GM18505 (cell line): ENCODE data around the gene SRP14.
"Not testable (repeated sequence)": the region's sequence is repeated elsewhere in the genome, so short reads cannot be mapped to it uniquely, and the experiment has no call there.

Source experiments
- ATAC-seq: cut with Tn5 transposase; IDR thresholded peaks from one replicate; pipeline ENCODE4 v1.9.1; 2021; ENCODE audit not compliant: unreplicated experiment
- POLR2A ChIP-seq: IDR thresholded peaks from 4 replicates; pipeline ENCODE4 v1.6.1; 2011; ENCODE audit warnings: borderline replicate concordance; ENCODE audit not compliant: insufficient read depth, insufficient read length; ENCODE audit errors: extremely low read depth

SRP14 gene, protein sequence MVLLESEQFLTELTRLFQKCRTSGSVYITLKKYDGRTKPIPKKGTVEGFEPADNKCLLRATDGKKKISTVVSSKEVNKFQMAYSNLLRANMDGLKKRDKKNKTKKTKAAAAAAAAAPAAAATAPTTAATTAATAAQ

DNA sequence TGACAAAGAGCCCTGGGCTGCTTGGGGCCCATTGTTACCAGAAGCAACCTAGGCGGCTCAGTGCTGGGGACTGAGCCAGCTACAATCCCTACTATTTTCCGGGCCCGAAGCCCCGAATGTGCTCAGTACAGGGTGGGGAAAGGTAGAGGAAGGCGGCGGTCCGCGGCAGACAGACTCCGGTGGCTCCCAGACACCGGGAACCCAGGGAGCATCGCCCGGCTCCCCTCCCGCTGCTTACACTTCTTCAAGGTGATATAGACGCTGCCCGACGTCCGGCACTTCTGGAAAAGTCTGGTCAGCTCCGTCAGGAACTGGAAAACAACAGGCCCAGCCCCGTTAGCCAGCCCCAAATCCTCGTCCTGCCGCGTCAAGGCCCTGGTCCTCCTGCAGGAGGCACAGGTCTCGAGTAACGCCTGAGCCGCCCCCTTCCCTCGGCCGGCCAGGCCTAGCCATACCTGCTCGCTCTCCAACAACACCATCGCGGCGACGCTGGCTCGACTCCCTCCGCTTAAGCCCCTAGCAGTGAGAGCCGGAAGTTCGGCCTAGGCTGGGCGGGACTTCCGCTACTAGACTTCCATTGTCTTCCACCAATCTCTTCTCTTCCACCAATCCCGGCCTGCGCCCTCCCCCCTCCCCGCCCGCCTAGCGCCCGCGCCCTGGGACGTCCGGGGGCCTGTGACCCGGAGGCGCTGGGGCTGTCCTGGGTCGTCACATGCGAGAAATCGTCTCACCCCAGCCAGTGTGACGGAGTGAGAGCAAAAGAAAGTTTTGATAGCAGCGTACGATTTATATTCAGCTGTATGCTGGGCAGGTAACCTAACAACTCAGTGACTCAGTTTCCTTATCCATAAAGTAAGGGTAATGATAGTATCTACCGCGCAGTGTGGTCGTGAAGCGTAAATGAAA, at the start of gene SRP14:
TSS of gene SRP14 (minus strand) at position 544 of the 906 bp plus-strand sequence. CDS start at position 479, 65 bp downstream.
- peak; percentile 90 for TF ChIP-seq POLR2A
- peak; percentile 91 for ATAC-seq

DNA sequence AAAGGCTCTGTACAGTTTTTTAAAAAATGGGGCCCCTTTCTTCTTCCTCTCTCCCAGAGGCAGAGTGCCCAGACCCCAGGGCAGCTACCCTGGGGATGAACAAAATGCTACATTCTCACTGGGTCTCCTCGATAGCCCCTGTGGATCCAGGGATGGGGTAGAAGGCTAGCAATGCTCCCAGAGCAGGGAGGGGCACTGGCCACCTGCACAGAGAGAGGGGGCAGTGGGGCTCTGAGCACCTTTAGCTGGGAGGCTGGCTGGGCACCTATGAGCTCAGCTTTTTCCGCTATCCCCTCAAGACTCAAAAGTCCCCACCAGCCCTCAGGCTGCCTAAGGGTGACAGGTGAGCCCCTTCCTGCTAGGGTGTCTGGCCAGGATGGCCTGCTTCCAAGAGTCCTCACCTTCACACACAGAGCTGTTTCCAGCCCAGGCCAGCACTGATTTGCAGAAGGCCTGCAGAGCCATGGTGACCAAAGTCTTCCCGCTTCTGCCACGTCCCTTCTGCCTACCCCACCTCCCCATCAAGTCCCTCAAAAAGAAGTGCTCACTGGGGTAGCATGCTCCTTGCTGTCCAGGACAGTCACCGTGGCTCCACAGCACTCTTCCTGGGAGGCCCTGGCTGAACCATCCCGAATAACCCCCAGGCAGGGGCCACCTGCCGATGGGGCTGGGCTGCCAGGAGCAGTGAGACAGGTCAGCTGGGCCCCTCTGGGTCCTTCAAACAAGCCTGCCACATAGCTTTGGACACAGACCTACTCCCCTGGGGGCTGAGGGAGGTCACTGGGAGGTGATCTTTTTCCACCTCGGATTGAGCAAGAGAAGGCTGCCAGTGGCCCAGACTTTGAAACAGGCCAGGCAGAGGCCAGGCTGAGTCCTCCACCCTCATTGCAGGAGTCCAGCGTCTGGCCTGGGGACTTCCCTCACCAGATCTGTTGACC, 49.3 kb upstream of the SRP14 start:
- no peak for ATAC-seq
- TF ChIP-seq POLR2A = no peak

DNA sequence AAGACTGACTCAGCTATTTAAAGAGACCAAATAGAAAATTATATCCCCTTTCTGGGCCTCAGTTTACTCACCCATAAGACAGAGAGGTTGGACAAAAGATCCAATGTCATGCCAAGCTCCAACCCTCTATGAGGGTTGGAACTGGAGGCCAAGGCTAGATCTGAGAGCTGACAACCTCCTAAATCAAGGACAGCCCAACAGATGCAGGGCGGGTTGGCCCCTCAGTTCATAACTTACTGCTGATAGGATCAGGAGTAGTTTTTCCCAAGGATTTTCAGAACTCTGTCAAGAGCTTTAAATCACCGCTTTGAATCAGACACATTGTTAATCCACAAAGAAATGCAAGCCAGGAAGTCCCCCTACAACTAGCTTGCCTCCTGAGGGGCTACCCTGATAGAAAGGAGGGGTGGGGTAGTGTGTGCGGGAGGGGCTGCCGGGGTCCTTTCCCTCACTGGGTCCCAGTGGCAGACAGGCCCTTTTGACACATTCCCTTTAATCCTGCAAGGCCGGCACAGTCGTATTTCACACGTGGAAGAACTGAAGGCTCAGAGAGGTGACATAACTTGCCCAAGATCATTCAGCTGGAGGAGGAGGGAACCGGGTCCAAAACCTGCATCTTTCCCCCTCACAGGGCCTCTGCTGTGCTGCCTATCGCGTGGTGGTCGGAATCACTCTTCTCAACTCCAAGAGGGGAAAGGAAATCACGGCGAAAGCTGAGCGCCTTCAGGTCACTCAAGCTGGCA, 48.3 kb upstream of the SRP14 start:
- TF ChIP-seq POLR2A = peak; percentile 14
- no peak for ATAC-seq

DNA sequence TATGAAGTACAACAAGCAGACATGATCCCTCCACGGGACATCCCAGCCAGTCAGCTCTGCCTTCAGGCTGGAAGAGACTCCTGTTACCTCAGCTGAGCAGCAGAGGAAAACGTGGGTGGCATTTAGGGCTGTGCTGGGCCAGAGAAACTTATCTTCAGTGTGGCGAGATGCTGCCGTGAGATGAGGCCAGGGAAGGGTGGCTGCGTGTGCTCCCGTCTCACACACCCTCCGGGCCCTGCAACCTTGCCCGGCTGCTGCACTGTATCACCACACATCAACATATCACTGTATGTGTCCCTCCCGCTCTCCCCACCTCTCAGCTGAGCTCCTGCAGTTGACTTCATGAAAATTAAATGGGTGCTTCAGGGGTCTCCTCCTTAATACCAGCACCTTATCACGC, 46.3 kb upstream of the SRP14 start:
- no peak for ATAC-seq
- no peak for TF ChIP-seq POLR2A

DNA sequence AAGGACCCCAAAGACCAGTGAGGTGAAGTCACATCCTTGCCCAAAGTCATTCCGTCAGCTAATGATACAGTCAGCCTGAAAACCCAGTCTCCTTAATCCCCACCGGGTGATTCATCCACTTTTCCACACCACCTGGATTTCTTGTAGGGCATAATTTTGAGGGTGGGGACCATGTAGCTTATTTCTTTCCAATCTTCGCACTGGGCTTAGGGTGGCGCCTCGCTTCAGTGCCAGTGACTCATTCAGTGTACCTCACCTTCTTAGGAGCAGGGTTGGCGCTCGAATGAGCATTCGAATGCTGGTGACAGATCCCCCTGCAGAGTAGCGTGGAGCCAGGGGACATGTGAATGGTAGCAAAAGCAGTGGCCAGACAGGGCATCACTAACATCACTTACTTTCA, 45.7 kb upstream of the SRP14 start:
- ATAC-seq = no peak
- no peak for TF ChIP-seq POLR2A

DNA sequence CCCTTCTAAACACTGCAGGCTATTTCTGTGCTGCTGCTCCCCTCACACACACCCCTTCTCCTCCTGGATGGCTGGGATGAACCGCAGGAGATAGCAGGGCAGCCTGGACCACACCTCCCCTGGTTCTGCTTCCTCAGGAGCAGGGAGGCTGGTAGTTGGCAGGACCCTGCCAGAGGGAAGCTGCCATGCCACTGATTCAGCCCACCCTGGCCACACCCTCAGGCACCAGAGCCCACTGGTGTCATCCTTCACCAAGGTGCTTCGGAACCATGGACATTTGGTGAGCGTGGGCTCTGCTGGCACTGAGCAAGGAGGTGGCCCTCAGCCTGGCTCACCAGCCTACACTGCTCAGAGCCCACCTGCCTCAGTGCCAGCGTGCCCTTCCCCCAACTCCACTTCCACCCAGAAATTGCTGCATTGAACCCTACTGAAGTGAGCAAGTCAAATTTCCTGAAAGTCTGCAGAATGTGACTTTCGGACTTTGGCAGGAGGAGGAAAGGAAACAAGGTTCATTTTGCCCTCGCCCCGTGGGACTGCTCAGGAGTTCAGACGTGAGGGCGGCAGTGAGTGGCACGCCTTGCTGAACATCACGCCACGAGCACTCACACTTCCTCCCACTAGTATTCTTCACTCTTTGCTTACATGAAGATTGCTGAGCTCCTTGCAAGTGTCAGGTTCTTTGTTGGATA, 43.4 kb upstream of the SRP14 start:
- ATAC-seq = no peak
- no peak for TF ChIP-seq POLR2A

DNA sequence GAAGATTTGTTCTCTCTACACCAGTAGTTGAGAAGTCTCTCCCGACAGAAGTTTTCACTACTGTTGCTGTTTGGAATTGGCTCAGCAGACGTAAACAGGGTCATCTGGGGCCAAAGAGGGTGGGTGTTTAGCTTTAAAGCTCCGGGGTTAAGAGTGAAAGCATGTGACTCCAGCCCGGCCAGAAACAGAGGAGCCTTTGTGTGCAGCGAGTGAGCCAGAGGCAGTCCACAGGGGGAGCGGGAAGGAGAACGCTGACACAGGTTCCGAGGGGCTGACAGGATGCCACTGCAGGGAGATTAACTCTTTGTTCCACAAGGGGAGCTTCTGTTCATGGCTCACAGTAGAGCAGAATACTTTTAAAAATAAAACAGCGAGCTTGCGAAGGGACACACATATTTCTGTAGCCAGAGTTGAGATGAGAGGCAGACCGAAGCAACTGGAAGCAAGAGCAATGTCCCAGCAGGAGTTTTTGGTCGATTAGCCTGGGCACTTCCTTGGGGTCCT, 42.8 kb upstream of the SRP14 start:
- TF ChIP-seq POLR2A = no peak
- ATAC-seq = no peak

DNA sequence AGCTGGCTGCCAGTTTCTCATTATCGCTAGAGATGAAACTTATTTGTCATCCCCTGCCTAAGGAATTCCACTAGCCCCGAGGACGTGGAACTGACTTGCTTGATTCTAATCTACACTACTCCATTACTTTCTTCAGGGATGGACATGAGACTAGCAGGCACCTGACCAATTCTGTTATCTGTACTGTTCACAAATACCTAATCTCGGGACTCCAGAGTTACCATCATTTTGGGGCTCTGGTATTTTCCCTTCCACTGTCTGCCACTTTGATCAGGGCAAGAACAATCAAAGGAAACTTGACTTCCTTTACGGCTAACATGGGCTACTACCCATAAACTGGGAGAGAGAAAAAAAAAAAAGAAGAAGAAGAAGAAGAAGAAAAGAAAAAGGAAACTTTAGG, 41.9 kb upstream of the SRP14 start:
- no peak for TF ChIP-seq POLR2A

DNA sequence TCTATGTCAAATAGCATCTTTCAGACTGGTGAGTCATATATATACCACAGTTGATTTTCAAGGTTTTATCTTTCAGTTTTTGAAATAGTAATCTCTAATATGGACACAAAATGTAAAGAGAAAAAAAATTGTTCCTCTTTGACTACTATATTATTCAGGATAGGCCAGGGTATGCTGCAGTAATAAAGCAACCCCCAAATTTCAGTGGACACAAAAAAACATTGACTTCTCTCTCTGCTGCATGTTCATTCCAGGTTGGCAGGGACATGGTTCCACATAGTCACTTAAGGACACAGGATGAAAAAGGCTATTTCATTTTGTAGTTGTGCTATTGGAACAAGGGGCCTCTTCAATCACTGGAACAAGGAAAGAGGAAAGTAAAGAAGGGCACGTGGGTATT, 41.1 kb upstream of the SRP14 start:
- no peak for ATAC-seq
- no peak for TF ChIP-seq POLR2A

More for the DNA sequence above, 41.9 kb upstream of the SRP14 start:
- no peak for ATAC-seq

DNA sequence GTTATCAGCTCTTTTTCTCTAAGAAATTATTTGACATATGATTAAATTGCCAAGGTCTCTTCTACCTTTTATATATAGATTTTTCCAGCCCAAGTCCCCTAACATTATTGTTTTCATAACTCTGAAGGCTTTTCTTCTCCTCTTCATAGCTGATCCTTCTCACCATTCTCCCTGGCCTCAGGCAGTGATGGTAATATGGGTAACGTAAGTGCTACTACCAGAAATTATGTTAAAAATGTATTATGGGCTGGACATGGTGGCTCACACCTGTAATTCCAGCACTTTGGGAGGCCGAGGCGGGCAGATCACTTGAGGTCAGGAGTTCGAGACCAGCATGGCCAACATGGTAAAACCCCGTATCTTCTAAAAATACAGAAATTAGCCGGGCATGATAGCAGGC, 40.5 kb upstream of the SRP14 start:
- no peak for TF ChIP-seq POLR2A

DNA sequence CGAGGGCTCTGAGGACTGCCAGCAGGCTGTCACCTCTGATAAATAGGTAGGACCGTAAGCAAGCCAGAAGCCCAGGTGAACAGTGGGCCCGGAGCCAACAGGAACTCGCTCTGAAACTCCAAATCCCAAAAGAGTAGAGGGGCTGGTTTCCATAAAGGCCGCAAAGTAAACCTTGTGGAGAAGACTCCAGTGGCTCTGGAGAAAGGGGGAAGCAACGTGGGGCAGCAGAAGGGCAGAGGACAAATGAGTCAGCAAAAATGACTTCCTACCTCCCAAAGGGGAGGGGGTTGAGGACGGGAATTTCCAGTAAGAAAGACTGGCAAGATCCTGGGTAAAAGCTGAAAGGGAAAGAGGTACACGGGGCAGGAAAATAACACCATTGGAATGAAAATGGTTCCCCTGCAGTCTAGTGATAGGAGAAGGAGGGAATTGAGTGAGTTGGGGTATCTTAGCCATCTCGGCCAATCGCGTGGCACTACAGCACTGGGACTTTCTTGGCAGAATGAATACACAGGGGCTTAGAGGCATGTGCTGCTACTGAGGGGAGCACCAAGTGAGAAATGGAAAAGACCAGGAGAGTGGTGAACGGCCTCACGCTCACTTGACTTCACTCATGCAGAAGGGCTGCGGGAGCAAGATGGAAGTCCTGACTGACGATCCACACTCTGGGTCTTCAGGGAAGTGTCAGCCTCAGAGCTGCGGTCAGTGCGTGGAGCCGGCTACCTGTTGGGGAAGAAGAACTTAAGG, 36.5 kb upstream of the SRP14 start:
- no peak for ATAC-seq
- TF ChIP-seq POLR2A = no peak

More for the DNA sequence above, 40.5 kb upstream of the SRP14 start:
- no peak for ATAC-seq

DNA sequence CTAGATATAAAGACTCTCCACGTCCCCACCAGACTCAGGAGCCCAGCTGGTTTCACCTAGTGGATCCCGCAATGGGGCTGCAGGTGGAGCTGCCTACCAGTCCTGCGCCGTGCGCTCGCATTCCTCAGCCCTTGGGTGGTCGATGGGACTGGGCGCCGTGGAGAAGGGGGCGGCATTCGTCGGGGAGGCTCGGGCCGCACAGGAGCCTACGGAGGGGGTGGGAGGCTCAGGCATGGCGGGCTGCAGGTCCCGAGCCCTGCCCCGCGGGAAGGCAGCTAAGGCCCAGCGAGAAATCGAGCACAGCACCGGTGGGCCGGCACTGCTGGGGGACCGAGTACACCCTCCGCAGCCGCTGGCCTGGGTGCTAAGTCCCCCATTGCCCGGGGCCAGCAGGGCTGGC, 35.7 kb upstream of the SRP14 start:
- not testable (repeated sequence) for ATAC-seq

DNA sequence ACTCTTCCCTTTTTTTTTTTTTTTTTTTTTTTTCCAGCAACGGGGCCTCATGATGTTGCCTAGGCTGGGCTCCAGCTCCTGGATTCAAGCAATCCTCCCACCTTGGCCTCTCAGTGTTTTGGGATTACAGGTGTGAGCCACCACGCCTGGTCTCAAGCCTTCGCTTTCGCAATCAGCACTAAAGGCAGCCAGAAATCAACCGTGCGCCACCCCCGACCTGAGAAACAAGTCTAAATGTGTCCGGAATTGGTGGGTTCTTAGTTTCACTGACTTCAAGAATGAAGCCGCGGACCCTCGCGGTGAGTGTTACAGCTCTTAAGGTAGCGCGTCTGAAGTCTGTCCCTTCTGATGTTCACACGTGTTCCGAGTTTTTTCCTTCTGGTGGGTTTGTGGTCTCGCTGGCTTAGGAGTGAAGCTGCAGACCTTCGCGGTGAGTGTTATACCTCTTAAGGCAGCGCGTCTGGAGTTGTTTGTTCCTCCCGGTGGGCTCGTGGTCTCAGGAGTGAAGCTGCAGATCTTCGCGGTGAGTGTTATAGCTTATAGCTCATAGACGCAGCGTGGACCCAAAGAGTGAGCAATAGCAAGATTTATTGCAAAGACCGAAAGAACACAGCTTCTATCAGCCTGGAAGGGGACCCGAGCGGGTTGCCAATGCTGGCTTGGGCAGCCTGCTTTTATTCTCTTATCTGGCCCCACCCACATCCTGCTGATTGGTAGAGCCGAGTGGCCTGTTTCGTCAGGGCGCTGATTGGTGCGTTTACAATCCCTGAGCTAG, 34.9 kb upstream of the SRP14 start:
- ATAC-seq = not testable (repeated sequence)
